NCI-H1436 treated with DMSO at 0.1 percent for 48 hours (cell line): ENCODE data around the gene FAM107B.

Experiments
- DNase-seq: peaks from one replicate; lab custom pipeline; 2025; lab: John Stamatoyannopoulos, UW

FAM107B gene

DNA sequence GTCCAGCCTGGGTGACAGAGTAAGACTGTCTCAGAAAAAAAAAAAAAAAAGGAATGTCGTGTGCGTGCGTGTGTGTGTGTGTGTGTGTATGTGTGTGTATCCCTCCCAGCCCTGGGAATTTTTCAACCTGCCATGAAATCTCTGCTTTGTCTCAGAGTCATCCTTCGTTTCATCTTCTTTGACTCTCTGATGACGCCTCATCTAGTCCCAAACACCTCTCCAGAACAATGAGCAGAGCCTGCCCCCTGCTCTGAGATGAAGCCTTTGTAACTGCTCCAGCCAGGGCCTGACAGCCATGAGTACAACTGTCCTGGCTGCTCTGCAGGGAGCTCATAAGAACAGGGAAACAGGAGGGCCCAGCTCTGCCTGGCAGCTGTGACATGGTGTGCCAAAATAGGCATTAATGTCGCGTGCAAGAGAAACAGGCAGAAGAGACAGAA is 149.5 kb downstream of the FAM107B start:
- no peak for DNase-seq

DNA sequence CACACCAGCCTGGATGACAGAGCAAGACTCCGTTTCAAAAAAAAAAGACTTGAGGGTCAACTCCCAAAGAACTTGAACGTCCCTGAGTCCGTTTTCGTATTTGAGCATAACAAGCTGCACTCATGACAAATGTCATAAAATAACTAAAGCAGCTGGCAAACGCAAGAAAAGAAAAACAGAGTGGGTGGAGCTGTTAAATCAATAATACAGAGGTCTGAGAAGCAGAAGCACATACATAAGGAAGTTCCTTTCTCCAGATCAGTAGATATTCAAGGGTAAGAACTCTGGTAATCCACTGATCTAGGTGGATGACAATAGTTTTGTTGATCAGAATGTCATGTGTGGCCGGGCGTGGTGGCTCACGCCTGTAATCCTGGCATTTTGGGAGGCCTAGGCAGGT is 150.1 kb downstream of the FAM107B start:
- no peak for DNase-seq

- no peak for DNase-seq
Measured at GRCh38 chr10:14623931-14624330, 150.8 kb downstream of the FAM107B start.

GRCh38 chr10:14621037-14621436 is 153.7 kb downstream of the FAM107B start:
- no peak for DNase-seq

DNA sequence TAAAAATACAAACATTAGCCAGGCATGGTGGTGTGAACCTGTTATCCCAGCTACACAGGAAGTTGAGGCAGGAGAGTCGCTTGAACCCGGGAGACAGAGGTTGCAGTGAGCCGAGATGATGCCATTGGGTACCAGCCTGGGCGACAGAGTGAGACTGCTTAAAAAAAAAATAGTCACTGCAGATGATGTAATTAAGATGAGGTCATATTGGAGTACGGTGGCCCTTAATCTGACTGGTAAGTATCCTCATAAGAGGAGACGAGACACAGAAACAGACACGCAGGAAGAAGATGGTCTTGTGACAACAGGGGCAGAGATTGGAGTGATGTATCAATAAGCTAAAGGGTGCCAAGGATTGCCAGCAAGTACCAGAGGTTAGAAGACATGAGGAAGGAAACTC is 156.0 kb downstream of the FAM107B start:
- no peak for DNase-seq

DNA sequence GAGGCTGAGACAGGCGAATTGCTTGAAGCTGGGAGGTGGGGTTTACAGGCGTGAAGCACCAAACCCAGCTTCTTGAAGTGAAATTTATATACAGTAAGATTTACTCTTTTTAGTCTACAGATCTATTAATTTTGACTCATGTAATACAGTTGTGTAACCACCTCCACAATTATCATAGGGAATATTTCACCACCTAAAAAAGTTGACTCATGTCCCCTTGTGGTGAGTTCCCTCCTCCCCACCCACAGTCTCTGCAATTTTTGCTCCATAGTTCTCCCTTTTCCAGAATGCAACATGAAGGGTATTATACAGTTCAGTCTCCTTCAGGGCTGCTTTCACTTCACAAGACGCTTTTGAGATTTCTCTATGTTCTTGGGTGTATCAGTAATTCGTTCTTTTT is 156.8 kb downstream of the FAM107B start:
- no peak for DNase-seq

- DNase-seq = no peak
Measured at GRCh38 chr10:14616955-14617730, 157.6 kb downstream of the FAM107B start.

GRCh38 chr10:14616465-14616864 is 158.2 kb downstream of the FAM107B start:
- DNase-seq = no peak

DNA sequence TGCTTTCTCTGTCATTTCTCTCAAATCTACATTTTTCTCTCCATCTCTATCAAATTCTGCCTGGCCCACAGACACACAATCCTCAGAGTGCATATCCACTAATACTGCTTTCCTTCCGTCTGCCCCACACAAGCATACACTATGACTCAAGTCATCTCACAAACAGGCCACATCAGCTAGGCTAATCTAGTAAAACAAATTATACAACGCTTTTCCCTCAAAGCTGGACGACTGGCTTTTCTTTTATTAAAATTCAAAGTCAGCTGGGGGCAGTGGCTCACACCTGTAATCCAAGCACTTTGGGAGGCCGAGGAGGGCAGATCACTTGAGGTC is 161.1 kb downstream of the FAM107B start:
- DNase-seq = no peak

GRCh38 chr10:14612873-14613587 is 161.7 kb downstream of the FAM107B start:
- no peak for DNase-seq

DNA sequence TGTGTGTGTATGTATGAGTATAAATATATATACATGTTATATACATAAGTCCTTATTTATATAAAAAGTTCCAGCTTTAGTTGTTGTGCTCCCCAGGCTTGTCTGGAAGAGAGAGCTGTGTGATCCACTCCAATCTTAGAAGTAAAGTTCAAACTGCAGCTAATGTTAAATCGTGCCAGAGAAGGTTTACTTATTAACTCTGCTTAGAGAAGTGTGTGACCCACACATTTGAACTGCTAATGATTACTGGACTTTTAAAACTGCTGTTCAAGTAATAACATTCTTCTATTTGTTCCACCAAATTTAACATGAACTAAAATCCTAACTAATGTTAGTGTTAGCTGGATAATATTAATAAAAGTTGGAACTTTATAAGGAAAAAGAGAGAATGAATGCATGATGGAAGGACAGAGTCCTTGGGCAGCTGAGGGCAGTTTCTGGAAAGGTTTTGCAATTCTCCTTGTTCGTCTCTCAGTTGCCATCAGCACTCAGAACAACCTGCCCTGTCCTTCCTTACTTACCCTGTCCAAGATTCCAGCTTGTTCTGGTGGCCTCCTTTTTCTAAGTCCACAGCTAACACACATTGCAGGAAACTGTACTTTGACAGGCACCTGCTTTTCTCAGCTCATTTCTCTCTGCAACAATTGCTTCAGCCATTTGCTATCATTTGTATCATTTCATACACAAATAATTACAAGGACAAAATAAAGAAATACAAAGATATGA is 162.6 kb downstream of the FAM107B start:
- DNase-seq = no peak

DNA sequence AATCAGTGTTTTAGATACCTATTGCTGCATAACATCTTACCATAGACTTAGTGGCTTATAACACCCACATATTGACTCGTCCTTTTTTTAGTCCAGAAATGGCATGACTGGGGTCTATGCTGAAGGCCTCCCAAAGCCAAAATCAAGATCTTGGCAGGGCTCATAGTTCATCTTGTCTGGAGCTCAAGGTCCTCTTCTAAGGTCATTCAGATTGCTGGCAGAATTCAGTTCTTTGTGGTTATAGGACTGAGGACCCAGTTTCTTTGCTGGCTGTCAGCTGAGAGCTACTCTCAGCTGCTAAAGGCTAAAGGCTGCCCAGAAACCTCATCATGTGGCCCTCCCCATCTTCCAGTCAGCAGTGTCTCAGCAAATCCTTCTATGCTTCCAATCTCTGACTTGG is 165.5 kb downstream of the FAM107B start:
- no peak for DNase-seq

DNA sequence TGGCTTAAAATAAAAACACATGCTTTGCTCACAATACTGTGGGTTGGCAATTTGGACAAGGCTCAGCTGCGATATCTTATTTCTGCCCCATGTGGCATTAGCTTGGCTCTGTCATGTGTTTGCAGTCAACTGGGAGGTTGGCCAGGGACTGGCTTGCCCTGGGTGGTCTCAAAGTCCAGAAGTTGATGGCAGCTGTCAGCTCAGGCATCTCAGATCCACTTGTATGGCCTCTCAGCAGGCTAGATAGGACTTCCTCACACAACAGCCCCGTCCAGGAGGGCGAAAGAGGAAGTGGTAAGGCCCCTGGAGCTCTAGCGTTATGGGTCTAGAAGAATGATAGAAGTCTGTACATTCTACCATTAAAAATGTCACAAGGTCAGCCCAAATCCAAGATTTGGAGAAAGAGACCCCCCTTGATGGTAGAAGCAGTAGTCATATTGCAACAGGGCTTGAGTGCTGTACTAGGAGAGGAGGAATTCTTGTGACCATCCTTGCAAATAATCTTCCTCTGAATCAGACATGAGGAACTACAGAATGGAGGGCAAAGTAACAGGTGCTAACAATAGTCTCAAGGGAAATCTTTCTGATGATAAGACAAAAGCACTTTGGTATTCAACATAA is 166.2 kb downstream of the FAM107B start:
- no peak for DNase-seq

- no peak for DNase-seq
Measured at GRCh38 chr10:14606633-14607032, 168.1 kb downstream of the FAM107B start.

- DNase-seq = no peak
Measured at GRCh38 chr10:14605231-14605925, 169.3 kb downstream of the FAM107B start.

DNA sequence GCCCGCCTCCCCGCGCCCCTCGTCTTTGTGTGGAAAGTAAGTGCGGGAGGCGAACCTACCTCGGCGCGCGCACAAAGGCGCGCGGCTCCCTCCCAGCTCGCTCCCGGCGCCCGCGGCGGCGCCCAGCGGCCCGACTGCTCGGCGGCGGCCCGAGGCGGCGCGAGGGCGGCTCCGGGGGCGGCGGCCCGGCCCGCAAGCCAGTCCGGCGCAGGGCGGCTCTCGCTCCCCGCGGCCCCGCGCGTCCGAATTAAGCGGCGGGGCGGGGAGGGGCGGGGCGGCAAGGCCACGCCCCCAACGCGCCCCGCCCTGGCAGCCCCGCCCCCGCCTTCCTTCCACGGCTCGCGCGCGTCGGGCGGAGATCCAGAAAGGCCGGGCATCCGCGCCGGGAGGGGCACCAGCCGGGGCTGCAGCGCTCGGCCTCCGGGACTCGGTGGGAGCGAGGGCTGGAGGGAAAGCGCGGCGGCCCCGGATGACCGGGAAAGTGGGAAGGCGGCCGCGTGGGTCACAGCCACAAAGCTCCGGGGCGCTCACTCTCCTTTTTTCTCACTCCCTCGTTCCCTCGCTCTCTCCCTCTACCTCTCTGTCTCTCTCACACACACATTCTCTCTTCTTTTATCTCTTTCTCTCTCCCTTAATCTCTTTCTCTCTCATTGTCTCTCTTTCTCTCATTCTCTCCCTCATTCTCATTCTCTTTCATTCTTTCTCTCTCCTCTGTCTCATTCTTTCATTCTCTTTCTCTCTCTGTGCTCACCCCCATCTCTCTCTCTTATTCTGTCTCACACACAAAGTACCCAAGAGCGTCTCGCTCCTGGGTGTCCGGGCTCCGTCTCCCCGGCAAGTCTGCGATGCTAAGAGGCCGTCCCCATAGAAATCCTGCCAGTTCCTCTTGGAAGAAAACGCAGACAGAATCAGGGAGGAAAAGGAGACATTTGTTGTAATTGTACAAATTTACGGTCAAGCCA is 170.2 kb downstream of the FAM107B start:
- DNase-seq = no peak

DNA sequence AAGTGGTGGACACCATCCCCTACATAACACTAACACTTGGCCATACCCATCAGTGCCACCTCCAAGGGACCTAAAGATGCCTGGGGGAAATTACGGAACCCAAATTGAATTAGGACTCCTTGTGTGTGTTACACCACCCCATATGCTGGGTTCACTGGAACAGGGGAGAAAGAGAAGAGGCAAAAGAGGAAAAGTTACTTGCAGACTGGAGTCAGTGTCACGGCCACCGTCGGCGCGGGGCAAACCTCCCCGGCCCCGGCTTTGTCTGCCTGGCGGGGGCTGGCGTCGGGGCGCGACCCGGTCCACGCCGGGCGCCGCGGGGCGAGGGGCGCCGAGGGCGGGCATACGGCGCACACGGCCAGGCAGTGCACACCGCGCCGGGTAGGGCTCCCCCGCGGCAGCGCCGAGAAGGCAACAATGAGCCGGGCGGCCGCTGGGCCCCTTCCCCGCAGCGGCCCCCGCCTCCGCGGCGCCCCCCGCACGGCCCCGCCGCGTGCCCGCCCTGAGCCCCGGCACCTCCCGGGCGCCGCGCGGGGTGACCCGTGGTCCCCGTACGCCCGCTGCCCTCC is 171.1 kb downstream of the FAM107B start:
- DNase-seq = no peak

DNA sequence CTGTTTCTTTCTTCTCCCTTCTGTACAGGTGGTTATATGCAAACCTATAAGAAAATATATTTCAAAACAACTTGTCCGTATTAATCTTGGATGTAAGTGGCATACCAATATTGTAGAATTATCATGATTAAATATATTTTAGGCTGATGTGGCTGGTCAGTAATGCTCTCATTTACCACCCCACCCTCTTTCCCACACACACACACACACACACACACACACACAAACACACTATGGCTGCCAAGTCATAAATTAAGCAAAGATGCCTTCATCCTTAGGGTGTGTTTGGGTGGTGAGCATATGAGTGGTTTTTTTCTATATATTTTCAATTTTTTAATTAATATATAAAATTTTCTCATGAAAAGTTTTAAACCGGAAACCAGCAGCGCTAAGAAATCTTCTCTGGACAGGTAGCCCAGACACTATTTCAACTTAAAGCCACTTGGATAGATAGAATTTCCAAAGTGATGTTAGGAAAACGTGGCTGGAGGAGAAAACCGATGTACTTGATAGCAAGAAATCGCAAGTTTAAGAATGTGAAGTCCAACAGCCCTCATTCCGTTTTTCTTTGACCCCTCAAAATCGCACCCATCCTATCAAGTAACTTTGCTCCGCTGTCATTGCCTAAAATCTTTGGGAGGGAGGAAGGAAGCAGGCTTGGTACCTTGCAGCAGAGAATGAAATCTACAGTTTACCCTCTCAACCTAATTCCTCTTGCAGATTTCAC is 171.7 kb downstream of the FAM107B start:
- no peak for DNase-seq

DNA sequence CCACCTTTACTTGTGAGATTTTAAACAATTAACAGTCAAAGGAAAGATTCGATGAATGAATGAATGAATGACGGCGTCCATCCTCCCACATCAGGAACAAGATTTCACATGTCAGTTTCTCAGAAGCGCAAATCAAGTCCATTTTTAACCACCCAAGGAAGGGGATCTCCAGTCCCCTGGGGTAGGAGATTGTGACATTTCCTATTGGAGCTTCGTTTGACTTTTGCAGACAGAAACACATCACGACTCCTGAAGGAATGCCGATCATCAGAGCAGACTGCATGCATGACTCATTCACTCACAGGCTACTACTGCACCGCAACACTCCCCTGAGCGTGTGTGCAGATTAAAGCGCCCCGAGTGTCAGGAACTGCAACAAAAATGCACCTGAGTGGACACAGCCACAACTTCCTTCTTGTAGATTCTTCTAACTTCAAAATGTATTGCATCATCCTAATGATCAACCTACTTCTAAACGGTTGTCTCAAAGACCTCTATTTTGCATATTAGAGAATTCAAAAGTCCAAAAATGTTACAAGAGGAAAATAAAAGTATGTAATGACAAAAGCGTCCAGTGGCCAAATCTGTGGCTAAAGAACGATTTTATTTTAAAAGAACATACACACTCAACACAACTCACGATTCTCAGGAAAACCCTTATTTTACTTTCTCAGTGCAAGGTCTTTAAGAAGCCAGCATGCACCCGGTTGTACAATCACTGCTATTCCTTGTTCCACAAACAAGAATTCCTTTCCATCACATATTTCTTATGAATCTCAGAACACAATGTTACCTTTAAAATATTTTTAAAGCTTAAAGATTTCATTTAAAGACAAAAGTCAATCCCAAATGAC is 172.6 kb downstream of the FAM107B start:
- no peak for DNase-seq
